GDM1 (cell line): Measurements from ENCODE around the gene NOL6.
"Not testable (repeated sequence)": the region's sequence is repeated elsewhere in the genome, so short reads cannot be mapped to it uniquely, and the experiment has no call there.

Experiments used
- DNase-seq: peaks from one replicate; lab custom pipeline; 2025; lab: John Stamatoyannopoulos, UW

NOL6 gene

GRCh38 chr9:33434317-33435105 lies 39.2 kb downstream of the NOL6 start:
- DNase-seq, result no peak

- DNase-seq, result no peak
Measured at GRCh38 chr9:33433871-33434270, 39.9 kb downstream of the NOL6 start.

GRCh38 chr9:33431420-33431819 lies 42.3 kb downstream of the NOL6 start:
- DNase-seq, result no peak

- DNase-seq, result no peak
Measured at GRCh38 chr9:33430942-33431341, 42.8 kb downstream of the NOL6 start.

- no peak for DNase-seq
Measured at GRCh38 chr9:33429256-33429985, 44.3 kb downstream of the NOL6 start.

- no peak for DNase-seq
Measured at GRCh38 chr9:33426843-33427293, 46.9 kb downstream of the NOL6 start.

- DNase-seq, result no peak
Measured at GRCh38 chr9:33425128-33425533, 48.6 kb downstream of the NOL6 start.

- not testable (repeated sequence) for DNase-seq
Measured at GRCh38 chr9:33424492-33424891, 49.2 kb downstream of the NOL6 start.

- DNase-seq, result not testable (repeated sequence)
Measured at GRCh38 chr9:33424043-33424442, 49.7 kb downstream of the NOL6 start.

- DNase-seq, result no peak
Measured at GRCh38 chr9:33419708-33420303, 53.9 kb downstream of the NOL6 start.

GRCh38 chr9:33418090-33418489 lies 55.6 kb downstream of the NOL6 start:
- no peak for DNase-seq

GRCh38 chr9:33416996-33417395 lies 56.7 kb downstream of the NOL6 start:
- DNase-seq, result no peak

GRCh38 chr9:33415501-33416038 lies 58.2 kb downstream of the NOL6 start:
- peak; percentile 41 for DNase-seq

- DNase-seq, result no peak
Measured at GRCh38 chr9:33414889-33415500, 58.7 kb downstream of the NOL6 start.

- no peak for DNase-seq
Measured at GRCh38 chr9:33414268-33414667, 59.5 kb downstream of the NOL6 start.
